ENCODE results near the gene BAZ1B.
"Not testable (repeated sequence)": the region's sequence is repeated elsewhere in the genome, so short reads cannot be mapped to it uniquely, and the experiment has no call there.

BAZ1B gene

DNA sequence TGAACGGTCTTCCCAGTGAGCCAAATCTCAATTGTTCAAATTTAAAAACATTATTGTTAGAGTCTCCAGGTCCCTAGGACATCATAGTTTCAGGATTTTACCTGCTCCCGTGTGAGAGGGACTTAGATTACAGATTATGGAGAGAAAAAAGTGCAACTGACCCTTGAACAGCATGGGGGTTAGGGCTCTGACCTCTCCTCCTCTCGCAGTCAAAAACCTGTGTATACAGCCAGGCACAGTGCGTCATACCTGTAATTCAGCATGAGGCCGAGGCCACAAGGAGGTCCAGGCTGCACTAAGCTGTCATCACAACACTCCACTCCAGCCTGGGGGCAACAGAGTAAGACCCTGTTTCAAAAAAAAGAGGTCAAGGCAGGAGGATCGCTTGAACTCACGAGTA lies 25.5 kb downstream of the BAZ1B start:
- no peak overlapping the region for H2AFZ ChIP-seq (ENCODE audit: low read depth, low read length, severe bottlenecking)
- H3K27ac ChIP-seq (ENCODE audit: low read depth, low read length) = no peak overlapping the region
- H3K27me3 ChIP-seq (ENCODE audit: low read length) = no peaks in the 10 kb centered on the region
- H3K36me3 ChIP-seq (ENCODE audit: low read length) = peaks cover 60% of the 10 kb centered on the region
- H3K4me3 ChIP-seq (ENCODE audit: insufficient read depth, low read length, poor library complexity, severe bottlenecking) = no peak overlapping the region
- H3K4me2 ChIP-seq (ENCODE audit: low read depth, low read length, poor library complexity, severe bottlenecking) = no peak overlapping the region
- peaks cover 41% of the 10 kb centered on the region; the same call in 1 of the 2 replicates for H4K20me1 ChIP-seq (ENCODE audit: low read depth, low read length)
- peaks cover 84% of the 10 kb centered on the region for H3K79me2 ChIP-seq (ENCODE audit: insufficient read depth, low read length)
- no peaks in the 10 kb centered on the region for H3K9me3 ChIP-seq (ENCODE audit: insufficient read depth, low read length)
- H3K9ac ChIP-seq (ENCODE audit: low read length) = no peak overlapping the region
- no peaks in the 10 kb centered on the region for H3K9me2 ChIP-seq (replicated peaks; ENCODE audit: insufficient read depth, low read length)
- peaks cover 15% of the 10 kb centered on the region for H3F3A ChIP-seq (ENCODE audit: insufficient read depth)
- TF ChIP-seq CTCF (IDR thresholded peaks at IDR 0.05; ENCODE audit: insufficient read depth, low read length, poor library complexity, severe bottlenecking) = no peak
- TF ChIP-seq EZH2phosphoT487 (conservative IDR thresholded peaks at IDR 0.05; ENCODE audit: low read length) = no peak

- peaks cover 59% of the 10 kb centered on the region for H3K36me3 ChIP-seq (ENCODE audit: low read length)
- not testable (repeated sequence) for H3K4me2 ChIP-seq (ENCODE audit: low read depth, low read length, poor library complexity, severe bottlenecking); H3K4me3 ChIP-seq (ENCODE audit: insufficient read depth, low read length, poor library complexity, severe bottlenecking); H3K27me3 ChIP-seq (ENCODE audit: low read length); H3K9ac ChIP-seq (ENCODE audit: low read length); H3K27ac ChIP-seq (ENCODE audit: low read depth, low read length); H3K9me3 ChIP-seq (ENCODE audit: insufficient read depth, low read length); H2AFZ ChIP-seq (ENCODE audit: low read depth, low read length, severe bottlenecking); H3K9me2 ChIP-seq (replicated peaks; ENCODE audit: insufficient read depth, low read length)
- peaks cover 15% of the 10 kb centered on the region for H3F3A ChIP-seq (ENCODE audit: insufficient read depth)
- H4K20me1 ChIP-seq (ENCODE audit: low read depth, low read length) = peaks cover 35% of the 10 kb centered on the region; the same call in 1 of the 2 replicates
- H3K79me2 ChIP-seq (ENCODE audit: insufficient read depth, low read length) = peaks cover 80% of the 10 kb centered on the region
Observed at GRCh38 chr7:73495507-73495906, 26.6 kb downstream of the BAZ1B start.

GRCh38 chr7:73489976-73490375 lies 32.1 kb downstream of the BAZ1B start:
- Histone ChIP-seq H2AFZ (ENCODE audit: low read depth, low read length, severe bottlenecking) (no peak overlapping the region), H3K9me3 (ENCODE audit: insufficient read depth, low read length) (no peaks in the 10 kb centered on the region), H3F3A (ENCODE audit: insufficient read depth) (peaks cover 24% of the 10 kb centered on the region), H3K9ac (ENCODE audit: low read length) (no peak overlapping the region), H3K4me2 (ENCODE audit: low read depth, low read length, poor library complexity, severe bottlenecking) (no peak overlapping the region), H3K36me3 (ENCODE audit: low read length) (peaks cover 73% of the 10 kb centered on the region), H3K4me3 (ENCODE audit: insufficient read depth, low read length, poor library complexity, severe bottlenecking) (no peak overlapping the region), H4K20me1 (ENCODE audit: low read depth, low read length) (peaks cover 45% of the 10 kb centered on the region), H3K9me2 (replicated peaks; ENCODE audit: insufficient read depth, low read length) (no peaks in the 10 kb centered on the region), H3K27ac (ENCODE audit: low read depth, low read length) (no peak overlapping the region), H3K27me3 (ENCODE audit: low read length) (no peaks in the 10 kb centered on the region), H3K79me2 (ENCODE audit: insufficient read depth, low read length) (peaks cover 77% of the 10 kb centered on the region)
- TF ChIP-seq CTCF (IDR thresholded peaks at IDR 0.05; ENCODE audit: insufficient read depth, low read length, poor library complexity, severe bottlenecking) (no peak), EZH2phosphoT487 (conservative IDR thresholded peaks at IDR 0.05; ENCODE audit: low read length) (no peak)

GRCh38 chr7:73487486-73487885 lies 34.6 kb downstream of the BAZ1B start:
- Histone ChIP-seq H3K36me3 (ENCODE audit: low read length) (peaks cover 74% of the 10 kb centered on the region), H3F3A (ENCODE audit: insufficient read depth) (peaks cover 15% of the 10 kb centered on the region), H3K27ac (ENCODE audit: low read depth, low read length) (no peak overlapping the region), H3K79me2 (ENCODE audit: insufficient read depth, low read length) (peaks cover 79% of the 10 kb centered on the region), H3K9ac (ENCODE audit: low read length) (no peak overlapping the region), H2AFZ (ENCODE audit: low read depth, low read length, severe bottlenecking) (no peak overlapping the region), H3K9me3 (ENCODE audit: insufficient read depth, low read length) (no peaks in the 10 kb centered on the region), H3K27me3 (ENCODE audit: low read length) (no peaks in the 10 kb centered on the region), H3K4me3 (ENCODE audit: insufficient read depth, low read length, poor library complexity, severe bottlenecking) (no peak overlapping the region), H3K9me2 (replicated peaks; ENCODE audit: insufficient read depth, low read length) (no peaks in the 10 kb centered on the region), H4K20me1 (ENCODE audit: low read depth, low read length) (peaks cover 40% of the 10 kb centered on the region), H3K4me2 (ENCODE audit: low read depth, low read length, poor library complexity, severe bottlenecking) (no peak overlapping the region)
- TF ChIP-seq EZH2phosphoT487 (conservative IDR thresholded peaks at IDR 0.05; ENCODE audit: low read length) = no peak
- no peak for TF ChIP-seq CTCF (IDR thresholded peaks at IDR 0.05; ENCODE audit: insufficient read depth, low read length, poor library complexity, severe bottlenecking)

Measured in SU-DHL-6 (cell line).